ENCODE measurements around the gene GDAP1L1.
"Not testable (repeated sequence)": the region's sequence is repeated elsewhere in the genome, so short reads cannot be mapped to it uniquely, and the experiment has no call there.

Gene GDAP1L1

GRCh38 chr20:44221368-44221954 lies 25.6 kb upstream of the GDAP1L1 start:
- no peak for DNase-seq

- no peak for DNase-seq
These were observed 25.1 kb upstream of the GDAP1L1 start for GRCh38 chr20:44222027-44222426.

- no peak for DNase-seq
These were observed 24.3 kb upstream of the GDAP1L1 start for GRCh38 chr20:44222633-44223368.

GRCh38 chr20:44223721-44224120 lies 23.4 kb upstream of the GDAP1L1 start:
- DNase-seq = no peak

GRCh38 chr20:44224637-44225036 lies 22.5 kb upstream of the GDAP1L1 start:
- DNase-seq = no peak

GRCh38 chr20:44228465-44229258 lies 18.4 kb upstream of the GDAP1L1 start:
- DNase-seq = no peak

GRCh38 chr20:44231193-44231592 lies 15.9 kb upstream of the GDAP1L1 start:
- DNase-seq = no peak

- no peak for DNase-seq
These were observed 15.2 kb upstream of the GDAP1L1 start for GRCh38 chr20:44231713-44232468.

GRCh38 chr20:44232469-44232856 lies 14.6 kb upstream of the GDAP1L1 start:
- DNase-seq = not testable (repeated sequence)

- DNase-seq = no peak
These were observed 13.6 kb upstream of the GDAP1L1 start for GRCh38 chr20:44233436-44234016.

GRCh38 chr20:44234566-44235317 lies 12.4 kb upstream of the GDAP1L1 start:
- no peak for DNase-seq

GRCh38 chr20:44235702-44236101 lies 11.4 kb upstream of the GDAP1L1 start:
- no peak for DNase-seq

- not testable (repeated sequence) for DNase-seq
These were observed 10.3 kb upstream of the GDAP1L1 start for GRCh38 chr20:44236840-44237239.

GRCh38 chr20:44241796-44242195 lies 5.3 kb upstream of the GDAP1L1 start:
- no peak for DNase-seq

GRCh38 chr20:44245977-44246376 lies 1.1 kb upstream of the GDAP1L1 start:
- DNase-seq = no peak

GRCh38 chr20:44247586-44248409 lies 690 bp downstream of the GDAP1L1 start:
- no peak for DNase-seq

- no peak for DNase-seq
These were observed 1.3 kb downstream of the GDAP1L1 start for GRCh38 chr20:44248410-44248759.

GRCh38 chr20:44251284-44251683 lies 4.2 kb downstream of the GDAP1L1 start:
- no peak for DNase-seq

- DNase-seq = no peak
These were observed 6.4 kb downstream of the GDAP1L1 start for GRCh38 chr20:44253528-44253927.

- DNase-seq = no peak
These were observed 7.0 kb downstream of the GDAP1L1 start for GRCh38 chr20:44254073-44254472.

- no peak for DNase-seq
These were observed 8.8 kb downstream of the GDAP1L1 start for GRCh38 chr20:44255942-44256341.

Data from activated CD4-positive, CD25-positive, alpha-beta regulatory T cell (primary cell).